Ovary (tissue), 9 donors: Measurements from ENCODE around the gene EYS. TPM values are rescaled to one million over a fixed set of nuclear protein-coding genes. Genes with fewer than 3 reads are reported as not detected.

Experiments
- DNase-seq, 5 donors: peaks; one replicate each; pipeline ENCODE4 v3.0.0-alpha.2; 2019 to 2020
- H3K27ac ChIP-seq, 2 donors: fragments of 200-600 bp; one replicate each; pipeline versions ENCODE4 v1.5.1 to v1.8.0; 2019 to 2022
- H3K27me3 ChIP-seq: fragments of 200-600 bp; one replicate; pipeline ENCODE4 v1.8.0; 2022
- H3K36me3 ChIP-seq: fragments of 200-600 bp; sonication (generic); one replicate; pipeline ENCODE4 v1.5.1; 2019
- H3K4me1 ChIP-seq: one replicate; pipeline ENCODE4 v1.8.1; 2013; ENCODE audit warnings: mild to moderate bottlenecking, moderate library complexity; ENCODE audit not compliant: insufficient read depth
- H3K4me3 ChIP-seq: fragments of 200-600 bp; sonication (generic); one replicate; pipeline ENCODE4 v1.5.1; 2017
- H3K9me3 ChIP-seq, 2 donors: fragments of 200-600 bp in 1 of 2; sonication (generic) in 1 of 2; one replicate each; pipeline versions ENCODE4 v1.5.1 to v1.8.1; 2013 to 2019; ENCODE audit warnings: mild to moderate bottlenecking in 1 of 2, moderate library complexity in 1 of 2
- EP300 ChIP-seq: sonication (generic); formaldehyde crosslinking; IDR thresholded peaks from one replicate; pipeline ENCODE4 v1.6.1; 2017; ENCODE audit warnings: antibody characterized with exemption
- POLR2A ChIP-seq: fragments of 450-650 bp; IDR thresholded peaks from one replicate; pipeline ENCODE4 v1.6.1; 2017; ENCODE audit warnings: antibody characterized with exemption, mild to moderate bottlenecking, moderate library complexity
- WGBS, 3 donors: extraction: QIAGEN DNeasy Blood & Tissue Kit in 1 of 3; methylation state at CpG; one replicate each; pipeline versions ENCODE4 v1.1.5 to v1.1.7; 2013 to 2017; 5-methylcytosine and 5-hydroxymethylcytosine counted together
- intact Hi-C, 4 donors: fragments of 100-400 bp; cut with DNase I; formaldehyde crosslinking; loops; one replicate each; pipeline versions ENCODE4 v1.11.0 to v1.15.1; 2022 to 2023
- polyA plus RNA-seq, 2 donors: library from polyadenylated mRNA; stranded (reverse); fragments of 200-250 nt in 1 of 2; fragments of 350-450 nt in 1 of 2; fragmentation: Illumina TruSeq in 1 of 2; extraction: RNeasy Lipid Tissue Mini Kit (QIAGEN cat#74804) in 1 of 2; gene quantifications; one replicate each; pipeline ENCODE4 v1.2.3, GENCODE V29; 2013 to 2014
- total RNA-seq, 7 donors: library from RNA; depleted of rRNA in 2 of 7; stranded (reverse); fragments of >200 nt in 2 of 7; fragmentation: NEBNext Ultra II Directional in 3 of 7; extraction: Animal tissue kit (Norgen Biotek cat#: 25700) in 3 of 7; gene quantifications; one replicate each; pipeline versions ENCODE4 v1.1.0 to v1.2.4, GENCODE V29; 2016 to 2023
- TF ChIP-seq, protein P1 (sequence below), 3 donors: fragments of 450-650 bp in 2 of 3; fragments of 200-600 bp in 1 of 3; IDR thresholded peaks; one replicate each; pipeline versions ENCODE4 v1.5.1 to v1.8.0; 2016 to 2022; ENCODE audit warnings: antibody characterized with exemption in 3 of 3, mild to moderate bottlenecking in 1 of 3
- donor health status: DM: no; HTN: no; CAD: no; lungs with moderate emphysema.
- donor health status: DM: no; HTN: no; CAD: no.
- donor health status: Bipolar disorder and iron deficiency.
- donor health status: DM: yes; HTN: yes; CAD: no.
- donor health status: DM: no; HTN: no; CAD: no.
- donor health status: DM: yes; HTN: yes; CAD: no.

EYS gene
- total and polyA plus RNA-seq, 9 donors = under 0.01 to 0.03 (median 0.01) TPM; not detected in 6

DNA sequence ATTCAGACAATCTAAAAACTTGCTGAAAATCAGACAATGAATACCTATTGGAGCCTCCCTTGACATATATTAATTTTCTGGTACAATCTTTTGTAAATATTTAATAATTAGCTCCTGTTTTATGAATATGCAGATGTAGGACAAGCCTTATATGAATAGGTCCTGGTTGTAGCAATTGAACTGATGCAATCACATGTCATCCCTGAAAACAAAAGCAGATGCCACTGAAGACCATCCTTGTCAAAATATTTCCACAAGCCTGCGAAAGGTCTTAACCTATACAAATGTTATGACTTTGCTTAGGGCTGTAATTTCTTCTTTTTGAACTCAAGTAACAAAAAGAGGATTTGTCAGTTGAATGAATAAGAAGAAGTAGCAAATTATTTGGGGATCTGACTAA lies 722.1 kb downstream of the EYS start:
- DNase-seq = no peak
- TF ChIP-seq, protein P1, sequence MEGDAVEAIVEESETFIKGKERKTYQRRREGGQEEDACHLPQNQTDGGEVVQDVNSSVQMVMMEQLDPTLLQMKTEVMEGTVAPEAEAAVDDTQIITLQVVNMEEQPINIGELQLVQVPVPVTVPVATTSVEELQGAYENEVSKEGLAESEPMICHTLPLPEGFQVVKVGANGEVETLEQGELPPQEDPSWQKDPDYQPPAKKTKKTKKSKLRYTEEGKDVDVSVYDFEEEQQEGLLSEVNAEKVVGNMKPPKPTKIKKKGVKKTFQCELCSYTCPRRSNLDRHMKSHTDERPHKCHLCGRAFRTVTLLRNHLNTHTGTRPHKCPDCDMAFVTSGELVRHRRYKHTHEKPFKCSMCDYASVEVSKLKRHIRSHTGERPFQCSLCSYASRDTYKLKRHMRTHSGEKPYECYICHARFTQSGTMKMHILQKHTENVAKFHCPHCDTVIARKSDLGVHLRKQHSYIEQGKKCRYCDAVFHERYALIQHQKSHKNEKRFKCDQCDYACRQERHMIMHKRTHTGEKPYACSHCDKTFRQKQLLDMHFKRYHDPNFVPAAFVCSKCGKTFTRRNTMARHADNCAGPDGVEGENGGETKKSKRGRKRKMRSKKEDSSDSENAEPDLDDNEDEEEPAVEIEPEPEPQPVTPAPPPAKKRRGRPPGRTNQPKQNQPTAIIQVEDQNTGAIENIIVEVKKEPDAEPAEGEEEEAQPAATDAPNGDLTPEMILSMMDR (IDR thresholded peaks at IDR 0.05) = no peak
- TF ChIP-seq EP300 = no peak
- TF ChIP-seq POLR2A = no peak
- Histone ChIP-seq H3K4me1 (no peaks in the 10 kb centered on the region), H3K4me3 (no peak overlapping the region), H3K36me3 (no peaks in the 10 kb centered on the region), H3K27me3 (no peaks in the 10 kb centered on the region), H3K9me3 (no peaks in the 10 kb centered on the region), H3K27ac (no peak overlapping the region)
- intact Hi-C loops = no loop called here
- 91 to 95% (median 95%) methylated on average over 1 of the region's 1 CpG for WGBS, 3 donors

DNA sequence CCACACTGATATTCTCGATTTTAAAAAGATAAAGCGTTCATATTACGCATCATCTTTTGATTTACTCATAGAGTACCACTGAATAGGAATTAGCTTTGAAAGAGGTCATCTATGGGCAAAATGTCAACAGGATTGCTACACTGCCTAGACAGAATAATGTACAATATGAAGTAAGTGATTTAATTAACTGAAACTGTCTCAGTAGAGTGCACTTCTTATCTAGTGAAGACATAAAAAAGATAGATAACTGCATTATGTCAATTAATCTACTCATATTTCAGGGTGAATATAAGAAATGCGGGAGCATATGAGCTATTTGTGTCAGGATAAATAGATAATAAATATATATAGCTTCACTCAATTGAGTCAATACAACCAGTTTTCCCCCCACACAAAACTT lies 723.9 kb downstream of the EYS start:
- H3K4me3 ChIP-seq = no peak overlapping the region
- intact Hi-C loops = no loop called here
- DNase-seq = no peak
- H3K27me3 ChIP-seq = no peaks in the 10 kb centered on the region
- no peaks in the 10 kb centered on the region for H3K36me3 ChIP-seq
- TF ChIP-seq, protein P1 (IDR thresholded peaks at IDR 0.05) = no peak
- TF ChIP-seq POLR2A = no peak
- no peak for TF ChIP-seq EP300
- H3K27ac ChIP-seq = no peak overlapping the region
- no peaks in the 10 kb centered on the region for H3K4me1 ChIP-seq
- WGBS, 3 donors = 83% methylated on average over 4 of the region's 4 CpGs
- no peaks in the 10 kb centered on the region for H3K9me3 ChIP-seq

DNA sequence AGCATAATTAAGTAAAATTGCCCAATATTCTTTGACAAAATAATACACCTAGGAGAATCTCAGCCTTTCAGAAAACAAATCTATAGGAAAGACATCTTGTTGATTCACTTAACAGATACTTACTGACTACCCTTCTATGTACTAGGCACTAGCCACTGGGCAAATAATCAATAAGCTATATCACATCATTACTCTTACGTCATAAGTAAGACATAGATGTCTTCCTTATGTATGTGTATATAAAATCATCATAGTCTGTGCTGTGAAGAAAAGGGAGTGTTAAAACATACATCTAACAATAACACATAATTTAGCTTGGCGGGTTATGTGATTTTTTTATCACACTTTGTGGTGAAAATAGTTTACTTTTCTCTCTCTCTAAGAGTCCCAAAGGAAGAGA lies 733.9 kb downstream of the EYS start:
- TF ChIP-seq, protein P1 (IDR thresholded peaks at IDR 0.05) = no peak
- TF ChIP-seq EP300 = no peak
- no peak for TF ChIP-seq POLR2A
- no peak overlapping the region for H3K27ac ChIP-seq
- no peaks in the 10 kb centered on the region for H3K27me3 ChIP-seq
- no peaks in the 10 kb centered on the region for H3K36me3 ChIP-seq
- no peaks in the 10 kb centered on the region for H3K4me1 ChIP-seq
- 47 to 69% (median 63%) methylated on average over 2 of the region's 2 CpGs for WGBS, 3 donors
- intact Hi-C loops = no loop called here
- H3K4me3 ChIP-seq = no peak overlapping the region
- DNase-seq = no peak
- no peaks in the 10 kb centered on the region for H3K9me3 ChIP-seq

DNA sequence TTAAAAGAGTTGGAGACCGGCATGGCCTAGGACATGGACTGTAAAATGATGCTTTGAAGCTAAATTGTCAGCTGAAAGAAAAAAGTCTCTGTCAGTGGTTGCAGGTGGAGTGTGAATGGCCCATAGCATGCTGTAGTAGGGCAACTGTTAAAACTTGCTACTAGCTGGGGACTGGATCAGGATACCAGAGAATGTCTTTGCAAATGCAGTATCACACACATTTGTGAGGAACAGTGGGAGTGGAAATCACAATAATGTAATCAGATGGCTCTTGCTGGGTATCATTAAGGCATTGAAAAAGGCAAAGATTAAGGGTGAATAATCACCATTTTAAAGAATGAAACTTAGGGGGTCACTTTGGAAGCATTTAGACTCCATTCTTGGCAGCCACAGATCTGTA lies 737.9 kb downstream of the EYS start:
- Histone ChIP-seq H3K27me3 (no peaks in the 10 kb centered on the region), H3K4me3 (no peak overlapping the region), H3K36me3 (no peaks in the 10 kb centered on the region), H3K27ac (no peak overlapping the region), H3K9me3 (no peaks in the 10 kb centered on the region), H3K4me1 (no peaks in the 10 kb centered on the region)
- no peak for TF ChIP-seq EP300
- TF ChIP-seq POLR2A = no peak
- DNase-seq = no peak
- WGBS, 3 donors = 74 to 88% (median 83%) methylated on average over 1 of the region's 1 CpG
- intact Hi-C loops = no loop called here

DNA sequence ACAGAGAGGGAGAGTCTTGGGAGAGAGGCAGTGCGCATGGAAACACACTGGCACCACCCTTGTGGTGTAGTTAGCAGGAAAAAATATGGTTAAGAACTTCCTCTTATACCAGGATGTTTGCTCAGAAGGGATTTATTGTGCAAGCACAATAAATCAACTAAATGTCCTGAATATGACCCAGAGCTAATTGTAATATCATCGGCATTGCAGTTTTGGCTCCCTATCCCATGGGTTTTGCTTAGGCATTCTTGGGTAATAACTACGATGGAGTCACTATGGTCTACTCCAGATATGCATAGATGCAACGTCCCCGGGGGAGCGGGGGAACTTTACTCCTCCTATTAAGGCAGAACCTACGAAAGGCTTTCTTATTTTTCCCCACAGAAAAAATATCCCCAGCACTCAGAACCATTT lies 751.6 kb downstream of the EYS start:
- H3K27ac ChIP-seq = no peak overlapping the region
- H3K4me3 ChIP-seq = no peak overlapping the region
- H3K27me3 ChIP-seq = no peaks in the 10 kb centered on the region
- H3K36me3 ChIP-seq = no peaks in the 10 kb centered on the region
- H3K4me1 ChIP-seq = no peaks in the 10 kb centered on the region
- intact Hi-C loops = no loop called here
- TF ChIP-seq, protein P1 (IDR thresholded peaks at IDR 0.05) = no peak
- TF ChIP-seq EP300 (no peak), POLR2A (no peak)
- DNase-seq = no peak
- 84 to 89% (median 88%) methylated on average over 7 of the region's 7 CpGs for WGBS, 3 donors
- no peaks in the 10 kb centered on the region for H3K9me3 ChIP-seq
